ENCODE data around the gene C1orf198.
A peak's percentile ranks its signal among the peaks of the same experiment; 100 is the strongest.

Gene C1orf198

DNA sequence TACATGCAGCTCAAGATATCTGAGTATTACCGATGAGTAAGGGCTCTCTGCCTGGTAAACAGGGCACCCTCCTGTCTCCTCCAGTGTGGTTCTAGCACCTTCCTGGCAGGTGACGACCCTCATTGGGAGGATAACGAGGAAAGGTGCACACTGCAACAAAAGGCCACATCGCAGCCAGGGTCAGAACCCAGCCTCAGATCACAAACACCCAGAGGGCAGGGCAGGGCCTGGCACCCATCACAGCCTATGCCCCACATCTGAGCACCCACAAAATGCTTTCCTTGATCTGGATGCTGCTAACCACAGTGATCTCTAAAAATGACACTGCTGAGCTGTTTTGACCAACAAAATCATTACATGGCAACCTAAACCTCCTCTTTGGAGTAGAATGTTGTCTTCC, 23.8 kb downstream of the C1orf198 start:
- no peak overlapping the region for H3K9ac ChIP-seq (ENCODE audit: low read depth, low read length)
- no peak overlapping the region for H3K4me2 ChIP-seq (ENCODE audit: low read length)
- H3K4me1 ChIP-seq (ENCODE audit: control insufficient read depth, insufficient read depth, low read length): peaks cover 21% of the 10 kb centered on the region
- H3K4me3 ChIP-seq (ENCODE audit: low read length): no peak overlapping the region
- no peaks in the 10 kb centered on the region for H3K27me3 ChIP-seq (ENCODE audit: control insufficient read depth, insufficient read depth, low read length)
- H3K9me3 ChIP-seq (replicated peaks; ENCODE audit: low read length): no peaks in the 10 kb centered on the region
- peaks cover 15% of the 10 kb centered on the region for H3K36me3 ChIP-seq (ENCODE audit: insufficient read depth, low read length)

DNA sequence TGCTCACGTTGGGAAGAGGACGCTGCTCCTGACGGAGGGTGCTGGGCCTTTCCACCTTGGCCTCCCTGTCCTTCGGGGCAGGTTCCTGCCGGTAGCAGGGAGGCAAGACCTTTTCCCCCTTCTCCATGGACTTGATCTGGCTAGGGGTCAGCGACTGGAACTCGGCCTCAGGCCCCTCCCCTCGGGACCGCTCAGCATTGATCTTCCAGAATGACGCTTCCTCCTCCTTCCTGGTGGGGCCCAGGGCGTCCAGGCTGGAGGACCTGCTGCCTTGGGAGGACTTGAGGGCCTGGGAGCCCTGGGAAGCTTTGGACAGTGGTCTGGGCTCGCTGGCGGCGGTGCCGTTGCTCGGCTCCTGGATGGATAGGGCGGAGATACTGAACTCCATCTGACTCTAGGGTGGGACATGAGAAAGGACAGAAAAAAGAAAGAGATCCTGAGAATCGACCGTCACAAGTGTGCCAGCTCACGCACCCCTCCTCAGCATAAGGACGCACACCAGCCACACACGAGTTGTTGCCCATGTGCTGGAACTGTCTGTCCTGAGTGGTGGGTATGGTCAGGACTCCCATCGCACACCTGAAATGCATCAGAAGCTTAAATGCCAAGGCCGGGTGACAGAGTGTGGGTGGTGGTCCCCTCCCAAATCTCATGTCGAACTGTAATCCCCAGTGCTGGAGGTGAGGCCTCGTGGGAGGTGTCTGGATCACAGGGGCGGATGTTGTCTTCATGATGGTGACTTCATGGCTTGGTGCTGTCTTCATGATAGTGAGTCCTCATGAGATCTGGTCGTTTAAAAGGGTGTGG, 24.6 kb downstream of the C1orf198 start:
- H3K36me3 ChIP-seq (ENCODE audit: insufficient read depth, low read length): peaks cover 15% of the 10 kb centered on the region
- no peak overlapping the region for H3K9ac ChIP-seq (ENCODE audit: low read depth, low read length)
- no peaks in the 10 kb centered on the region for H3K27me3 ChIP-seq (ENCODE audit: control insufficient read depth, insufficient read depth, low read length)
- H3K4me1 ChIP-seq (ENCODE audit: control insufficient read depth, insufficient read depth, low read length): peaks cover 14% of the 10 kb centered on the region
- H3K4me2 ChIP-seq (ENCODE audit: low read length): no peak overlapping the region
- no peaks in the 10 kb centered on the region for H3K9me3 ChIP-seq (replicated peaks; ENCODE audit: low read length)
- H3K4me3 ChIP-seq (ENCODE audit: low read length): no peak overlapping the region

DNA sequence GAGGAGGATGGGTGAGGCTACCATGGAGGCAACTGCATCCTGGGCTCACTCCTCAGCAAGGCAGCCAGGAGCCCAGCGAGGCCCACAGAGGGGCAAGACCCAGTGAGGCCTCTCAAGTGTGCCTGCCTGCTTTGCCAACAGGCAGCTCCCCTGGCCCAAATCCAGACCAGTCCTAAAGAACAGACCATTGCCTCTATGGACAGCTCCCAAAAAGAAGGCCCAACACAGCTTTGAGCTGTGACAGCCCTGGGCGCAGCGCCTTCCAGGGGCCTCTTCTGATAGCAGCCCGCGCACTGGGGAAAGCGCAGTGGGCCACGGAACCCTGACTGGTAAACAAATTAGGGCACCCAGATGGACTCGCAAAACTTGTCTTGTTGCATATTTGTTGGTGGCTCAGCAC, 25.5 kb downstream of the C1orf198 start:
- H3K27me3 ChIP-seq (ENCODE audit: control insufficient read depth, insufficient read depth, low read length): no peaks in the 10 kb centered on the region
- H3K4me1 ChIP-seq (ENCODE audit: control insufficient read depth, insufficient read depth, low read length): peaks cover 5% of the 10 kb centered on the region
- peaks cover 15% of the 10 kb centered on the region for H3K36me3 ChIP-seq (ENCODE audit: insufficient read depth, low read length)
- H3K4me3 ChIP-seq (ENCODE audit: low read length): no peak overlapping the region
- no peak overlapping the region for H3K4me2 ChIP-seq (ENCODE audit: low read length)
- H3K9me3 ChIP-seq (replicated peaks; ENCODE audit: low read length): no peaks in the 10 kb centered on the region
- H3K9ac ChIP-seq (ENCODE audit: low read depth, low read length): no peak overlapping the region

DNA sequence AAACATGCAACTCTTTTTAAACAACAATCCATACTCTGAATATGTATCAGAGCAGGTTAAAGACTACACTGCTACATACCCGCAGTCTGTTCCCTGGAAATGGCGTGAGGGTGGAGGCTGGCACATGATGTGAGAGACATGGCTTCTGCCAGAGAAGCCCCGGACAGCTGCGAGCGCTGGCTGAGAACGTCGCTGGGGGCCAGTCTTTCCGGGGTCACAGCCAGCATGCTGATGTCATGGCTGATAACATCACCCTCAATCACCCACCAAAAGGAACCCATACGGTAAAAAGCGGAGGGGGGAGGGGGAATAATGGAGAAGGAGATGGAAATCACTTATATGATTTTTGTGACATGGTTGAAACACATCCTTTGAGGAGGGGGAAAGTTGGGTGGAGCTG, 29.1 kb downstream of the C1orf198 start:
- no peaks in the 10 kb centered on the region for H3K9me3 ChIP-seq (replicated peaks; ENCODE audit: low read length)
- no peak overlapping the region for H3K4me3 ChIP-seq (ENCODE audit: low read length)
- peaks cover 15% of the 10 kb centered on the region for H3K36me3 ChIP-seq (ENCODE audit: insufficient read depth, low read length)

DNA sequence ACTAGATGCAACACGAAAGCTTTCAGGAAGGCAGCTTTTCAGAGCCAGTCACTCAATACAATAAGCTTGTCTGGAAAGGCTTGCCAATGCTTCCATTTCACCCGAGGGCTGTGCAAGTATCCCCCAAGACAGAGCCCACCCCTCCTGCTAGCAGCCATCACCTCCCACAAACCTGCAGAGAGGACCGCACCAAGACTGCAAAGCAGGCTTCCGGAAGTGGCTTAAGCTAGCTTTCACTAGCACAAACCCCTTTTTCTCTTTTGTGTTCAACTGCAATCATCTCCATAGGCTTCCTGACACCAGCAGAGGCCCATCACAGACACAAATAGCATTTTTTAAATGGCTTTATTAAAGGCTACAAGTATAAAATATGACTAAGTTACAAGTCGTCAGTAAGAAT, 31.5 kb downstream of the C1orf198 start:
- Histone ChIP-seq H3K4me1 (ENCODE audit: control insufficient read depth, insufficient read depth, low read length) (peaks cover 11% of the 10 kb centered on the region), H3K27me3 (ENCODE audit: control insufficient read depth, insufficient read depth, low read length) (no peaks in the 10 kb centered on the region), H3K4me2 (ENCODE audit: low read length) (no peak overlapping the region), H3K4me3 (ENCODE audit: low read length) (no peak overlapping the region), H3K9ac (ENCODE audit: low read depth, low read length) (no peak overlapping the region), H3K9me3 (replicated peaks; ENCODE audit: low read length) (no peaks in the 10 kb centered on the region), H3K36me3 (ENCODE audit: insufficient read depth, low read length) (peaks cover 7% of the 10 kb centered on the region)

More for the DNA sequence above, 29.1 kb downstream of the C1orf198 start:
- no peak overlapping the region for H3K4me2 ChIP-seq (ENCODE audit: low read length)
- H3K27me3 ChIP-seq (ENCODE audit: control insufficient read depth, insufficient read depth, low read length): no peaks in the 10 kb centered on the region
- H3K9ac ChIP-seq (ENCODE audit: low read depth, low read length): no peak overlapping the region
- no peaks in the 10 kb centered on the region for H3K4me1 ChIP-seq (ENCODE audit: control insufficient read depth, insufficient read depth, low read length)

DNA sequence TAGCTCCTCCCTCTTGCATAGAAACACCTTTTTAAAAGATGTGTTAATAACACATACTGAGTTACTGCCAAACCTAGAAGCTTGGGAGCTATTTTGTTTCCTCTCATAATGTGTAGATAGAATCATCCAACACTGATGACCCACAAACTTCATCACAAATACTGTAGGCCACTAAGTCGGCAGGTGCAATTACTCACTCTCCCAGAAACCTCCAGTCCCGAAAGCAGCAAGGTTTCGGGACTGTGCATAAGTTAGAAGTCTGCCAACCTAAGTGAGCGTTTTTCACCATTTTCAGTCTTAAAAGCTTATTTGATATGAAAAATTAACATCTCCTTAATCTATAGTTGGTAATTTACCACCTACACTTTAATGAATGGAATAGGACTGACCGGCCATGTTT, 32.0 kb downstream of the C1orf198 start:
- H3K9me3 ChIP-seq (replicated peaks; ENCODE audit: low read length): no peaks in the 10 kb centered on the region
- H3K27me3 ChIP-seq (ENCODE audit: control insufficient read depth, insufficient read depth, low read length): no peaks in the 10 kb centered on the region
- H3K36me3 ChIP-seq (ENCODE audit: insufficient read depth, low read length): peaks cover 3% of the 10 kb centered on the region
- no peak overlapping the region for H3K4me3 ChIP-seq (ENCODE audit: low read length)
- peaks cover 11% of the 10 kb centered on the region for H3K4me1 ChIP-seq (ENCODE audit: control insufficient read depth, insufficient read depth, low read length)
- H3K4me2 ChIP-seq (ENCODE audit: low read length): no peak overlapping the region
- no peak overlapping the region for H3K9ac ChIP-seq (ENCODE audit: low read depth, low read length)

DNA sequence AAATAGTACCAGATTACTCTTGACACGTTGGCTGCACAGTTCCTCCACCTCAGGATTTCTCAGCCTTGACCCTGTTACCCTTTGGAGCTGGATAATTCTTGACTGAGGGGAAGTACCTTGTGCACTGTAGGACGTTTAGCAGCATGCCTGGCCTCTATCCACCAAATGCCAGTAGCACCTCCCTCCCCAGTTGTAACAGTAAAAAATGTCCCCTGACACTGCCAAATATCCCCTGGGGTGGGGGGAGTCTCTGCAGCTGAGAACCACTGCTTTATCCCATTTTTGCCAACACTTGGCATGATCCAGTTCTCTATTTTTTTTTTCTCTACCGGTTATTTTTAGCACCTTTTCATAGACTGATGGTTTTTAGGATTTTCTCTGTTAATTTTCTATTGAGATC, 34.0 kb downstream of the C1orf198 start:
- Histone ChIP-seq H3K9ac (ENCODE audit: low read depth, low read length) (no peak overlapping the region), H3K4me1 (ENCODE audit: control insufficient read depth, insufficient read depth, low read length) (peaks cover 11% of the 10 kb centered on the region), H3K4me2 (ENCODE audit: low read length) (no peak overlapping the region), H3K27me3 (ENCODE audit: control insufficient read depth, insufficient read depth, low read length) (no peaks in the 10 kb centered on the region), H3K9me3 (replicated peaks; ENCODE audit: low read length) (no peaks in the 10 kb centered on the region), H3K36me3 (ENCODE audit: insufficient read depth, low read length) (no peaks in the 10 kb centered on the region), H3K4me3 (ENCODE audit: low read length) (no peak overlapping the region)

DNA sequence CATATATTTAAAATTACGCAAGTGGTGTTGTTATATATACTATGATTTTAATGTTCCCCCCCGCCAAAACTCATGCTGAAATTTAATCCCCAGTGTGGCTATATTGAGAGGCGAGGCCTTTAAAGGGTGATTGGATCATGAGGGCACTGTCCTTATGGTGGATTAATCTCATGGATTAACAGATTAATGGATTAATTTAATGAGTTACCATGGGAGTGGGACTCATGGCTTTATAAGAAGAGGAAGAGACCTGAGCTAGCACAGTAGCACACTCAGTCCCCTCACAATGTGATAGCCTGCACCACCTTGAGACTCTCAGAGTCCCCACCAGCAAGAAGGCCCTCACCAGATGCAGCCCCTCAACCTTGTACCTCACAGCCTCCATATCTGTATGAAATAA, 34.8 kb downstream of the C1orf198 start:
- H3K4me3 ChIP-seq (ENCODE audit: low read length): no peak overlapping the region
- no peak overlapping the region for H3K4me2 ChIP-seq (ENCODE audit: low read length)
- H3K36me3 ChIP-seq (ENCODE audit: insufficient read depth, low read length): no peaks in the 10 kb centered on the region
- no peak overlapping the region for H3K9ac ChIP-seq (ENCODE audit: low read depth, low read length)
- peaks cover 11% of the 10 kb centered on the region for H3K4me1 ChIP-seq (ENCODE audit: control insufficient read depth, insufficient read depth, low read length)
- no peaks in the 10 kb centered on the region for H3K27me3 ChIP-seq (ENCODE audit: control insufficient read depth, insufficient read depth, low read length)
- H3K9me3 ChIP-seq (replicated peaks; ENCODE audit: low read length): no peaks in the 10 kb centered on the region

DNA sequence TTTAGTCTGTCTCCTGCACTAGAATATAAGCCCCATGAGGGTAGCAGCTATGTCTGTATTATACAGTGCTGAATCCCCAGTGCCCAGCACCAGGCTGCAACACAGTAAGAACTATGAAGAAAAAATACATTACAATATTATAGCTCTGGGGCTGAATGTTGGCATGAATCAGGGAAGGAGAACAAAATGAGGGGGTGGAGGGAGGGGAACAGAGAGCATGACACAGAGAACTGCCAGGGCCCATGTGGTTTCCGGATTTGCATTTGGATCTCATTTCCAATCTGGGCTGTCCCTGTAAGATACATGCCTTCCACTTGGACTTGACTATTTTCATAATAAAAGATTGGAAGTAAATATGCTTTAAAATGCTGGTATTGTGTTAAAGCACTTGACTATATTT, 35.8 kb downstream of the C1orf198 start:
- Histone ChIP-seq H3K9me3 (replicated peaks; ENCODE audit: low read length) (no peaks in the 10 kb centered on the region), H3K4me2 (ENCODE audit: low read length) (peak overlapping the region; percentile 30), H3K36me3 (ENCODE audit: insufficient read depth, low read length) (no peaks in the 10 kb centered on the region), H3K4me3 (ENCODE audit: low read length) (no peak overlapping the region), H3K27me3 (ENCODE audit: control insufficient read depth, insufficient read depth, low read length) (no peaks in the 10 kb centered on the region), H3K9ac (ENCODE audit: low read depth, low read length) (no peak overlapping the region), H3K4me1 (ENCODE audit: control insufficient read depth, insufficient read depth, low read length) (peaks cover 21% of the 10 kb centered on the region)

DNA sequence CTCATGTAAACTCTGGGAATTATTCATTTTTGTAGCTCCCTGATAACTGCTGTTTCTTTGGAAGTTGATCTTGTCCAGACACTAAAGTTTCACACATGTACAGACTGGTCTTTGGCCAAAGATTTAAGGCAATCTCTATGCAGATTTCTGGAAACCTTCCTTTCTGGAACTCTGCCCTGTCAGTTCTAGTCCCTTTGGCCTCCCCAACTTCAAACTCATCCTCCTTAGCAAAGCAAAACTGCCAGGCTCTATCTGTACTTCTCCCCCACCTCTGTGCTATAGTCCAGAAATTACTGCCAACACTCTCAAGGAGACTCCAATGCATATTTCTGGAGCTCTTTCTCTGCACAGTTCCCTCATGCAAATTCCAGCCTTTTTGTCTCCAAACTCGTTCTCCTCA, 36.5 kb downstream of the C1orf198 start:
- H3K9me3 ChIP-seq (replicated peaks; ENCODE audit: low read length): no peaks in the 10 kb centered on the region
- no peaks in the 10 kb centered on the region for H3K36me3 ChIP-seq (ENCODE audit: insufficient read depth, low read length)
- no peak overlapping the region for H3K9ac ChIP-seq (ENCODE audit: low read depth, low read length)
- peaks cover 28% of the 10 kb centered on the region for H3K4me1 ChIP-seq (ENCODE audit: control insufficient read depth, insufficient read depth, low read length)
- no peaks in the 10 kb centered on the region for H3K27me3 ChIP-seq (ENCODE audit: control insufficient read depth, insufficient read depth, low read length)
- no peak overlapping the region for H3K4me2 ChIP-seq (ENCODE audit: low read length)
- no peak overlapping the region for H3K4me3 ChIP-seq (ENCODE audit: low read length)

DNA sequence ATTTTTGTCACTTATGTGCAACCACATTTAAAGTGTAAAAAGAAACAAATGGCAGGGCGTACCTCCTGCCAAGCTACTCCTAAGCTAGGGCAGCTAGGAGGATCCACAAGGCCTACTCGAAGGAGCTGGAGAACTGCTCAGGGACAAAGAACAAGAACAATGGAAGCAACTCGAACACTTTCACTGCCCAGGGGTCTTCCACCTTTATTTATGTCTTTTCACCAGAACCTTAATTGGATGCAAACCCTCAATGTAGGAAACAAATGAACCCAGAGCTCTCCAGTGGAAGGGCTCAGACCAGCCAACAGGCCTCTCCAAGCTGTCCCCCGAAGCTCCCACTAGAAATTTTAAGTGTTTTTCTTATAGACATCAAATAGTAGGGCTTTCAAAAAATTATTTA, 39.9 kb downstream of the C1orf198 start:
- no peak overlapping the region for H3K9ac ChIP-seq (ENCODE audit: low read depth, low read length)
- H3K4me2 ChIP-seq (ENCODE audit: low read length): no peak overlapping the region
- H3K9me3 ChIP-seq (replicated peaks; ENCODE audit: low read length): no peaks in the 10 kb centered on the region
- no peaks in the 10 kb centered on the region for H3K27me3 ChIP-seq (ENCODE audit: control insufficient read depth, insufficient read depth, low read length)
- peaks cover 57% of the 10 kb centered on the region for H3K4me1 ChIP-seq (ENCODE audit: control insufficient read depth, insufficient read depth, low read length)
- H3K36me3 ChIP-seq (ENCODE audit: insufficient read depth, low read length): no peaks in the 10 kb centered on the region
- H3K4me3 ChIP-seq (ENCODE audit: low read length): no peak overlapping the region

DNA sequence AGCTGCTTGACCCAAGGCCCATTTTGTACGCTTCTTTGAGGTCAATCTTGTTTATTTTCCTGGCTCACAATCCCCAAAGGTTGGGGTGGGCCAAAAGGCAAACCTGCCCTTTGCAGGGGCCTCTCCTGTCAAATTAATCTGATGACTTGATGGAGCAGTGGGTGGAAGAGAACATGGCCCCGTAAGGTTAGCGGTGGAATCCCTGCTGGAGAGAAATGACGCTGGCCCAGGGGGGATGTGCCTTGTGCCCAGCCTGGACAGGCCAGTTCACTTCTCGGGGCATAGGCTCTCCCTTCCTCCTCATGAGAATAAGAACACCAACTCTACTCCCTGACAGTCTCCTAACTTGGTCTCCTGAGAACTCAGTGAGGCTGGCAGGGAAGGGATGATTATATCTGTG, 40.5 kb downstream of the C1orf198 start:
- Histone ChIP-seq H3K4me3 (ENCODE audit: low read length) (no peak overlapping the region), H3K36me3 (ENCODE audit: insufficient read depth, low read length) (no peaks in the 10 kb centered on the region), H3K9me3 (replicated peaks; ENCODE audit: low read length) (no peaks in the 10 kb centered on the region), H3K4me1 (ENCODE audit: control insufficient read depth, insufficient read depth, low read length) (peaks cover 56% of the 10 kb centered on the region), H3K4me2 (ENCODE audit: low read length) (peak overlapping the region; percentile 2), H3K9ac (ENCODE audit: low read depth, low read length) (peak overlapping the region; percentile 0), H3K27me3 (ENCODE audit: control insufficient read depth, insufficient read depth, low read length) (no peaks in the 10 kb centered on the region)

All from skeletal muscle satellite cell (primary cell).